Gastroesophageal sphincter (tissue), 3 donors: ENCODE measurements around the gene CD82.

Source experiments
- CTCF ChIP-seq, 4 experiments: fragments of 200-600 bp in 2 of 4; fragments of 450-650 bp in 2 of 4; sonication (generic) in 1 of 4; IDR thresholded peaks; one replicate each; pipeline ENCODE4 v1.5.1; 2017 to 2019; ENCODE audit warnings: antibody characterized with exemption in 4 of 4, mild to moderate bottlenecking in 2 of 4, moderate library complexity in 2 of 4
- EP300 ChIP-seq: sonication (generic); formaldehyde crosslinking; IDR thresholded peaks from one replicate; pipeline ENCODE4 v1.6.1; 2017; ENCODE audit warnings: antibody characterized with exemption, mild to moderate bottlenecking
- POLR2A ChIP-seq, 2 donors: fragments of 450-650 bp; IDR thresholded peaks; one replicate each; pipeline ENCODE4 v1.6.1; 2017; ENCODE audit warnings: antibody characterized with exemption in 2 of 2, mild to moderate bottlenecking in 2 of 2, moderate library complexity in 1 of 2
- POLR2AphosphoS5 ChIP-seq: sonication (generic); formaldehyde crosslinking; IDR thresholded peaks from one replicate; pipeline ENCODE4 v1.6.1; 2017; ENCODE audit warnings: antibody characterized with exemption

- TF ChIP-seq CTCF (IDR thresholded peaks at IDR 0.05) (no peak), POLR2A (IDR thresholded peaks at IDR 0.05) (no peak), POLR2AphosphoS5 (no peak), EP300 (no peak)
Observed at GRCh38 chr11:44615041-44615755, 49.7 kb downstream of the CD82 start.
